HG02852 (cell line): Measurements from ENCODE around the gene SGK1.
"Not testable (repeated sequence)": the region's sequence is repeated elsewhere in the genome, so short reads cannot be mapped to it uniquely, and the experiment has no call there.

Source experiments
- ATAC-seq: cut with Tn5 transposase; IDR thresholded peaks from one replicate; pipeline ENCODE4 v1.9.1; 2021; ENCODE audit warnings: mild to moderate bottlenecking, moderate library complexity; ENCODE audit not compliant: unreplicated experiment

SGK1 gene

DNA sequence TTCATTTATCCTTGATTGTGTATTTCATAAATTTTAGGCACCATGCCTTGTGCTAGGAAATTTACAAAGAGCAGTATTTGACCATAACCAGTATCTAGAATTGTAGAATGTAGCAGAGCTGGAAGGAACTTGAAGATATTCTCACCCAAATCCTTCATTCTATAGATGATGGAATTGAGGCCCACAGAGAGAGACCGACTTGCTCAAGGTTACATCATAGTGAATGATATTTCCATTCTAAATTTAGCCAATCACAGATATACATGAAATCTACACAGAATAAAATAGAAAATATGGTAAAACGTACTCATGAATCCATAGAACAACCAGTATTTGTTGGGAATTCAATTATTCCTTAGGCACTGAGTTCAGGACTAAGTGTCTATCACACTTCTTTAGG, 10.9 kb upstream of the SGK1 start:
- ATAC-seq, result no peak

GRCh38 chr6:134328138-134328537, 10.2 kb upstream of the SGK1 start:
- no peak for ATAC-seq

DNA sequence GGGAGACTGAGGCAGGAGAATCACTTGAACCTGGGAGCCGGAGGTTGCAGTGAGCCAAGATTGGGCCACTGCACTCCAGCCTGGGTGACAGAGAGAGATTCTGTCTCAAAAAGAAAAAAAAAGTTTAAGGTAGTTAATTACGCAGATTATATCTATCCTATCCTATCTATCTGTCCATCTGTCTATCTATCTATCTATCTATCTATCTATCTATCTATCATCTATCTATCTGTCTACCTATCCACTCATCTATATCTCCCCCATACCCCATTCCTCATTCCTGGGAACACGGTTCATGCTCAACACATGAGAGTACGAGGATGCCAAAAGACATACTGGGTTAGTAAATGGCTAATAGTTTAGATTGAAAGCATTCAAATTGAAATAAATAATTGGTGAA, 8.3 kb upstream of the SGK1 start:
- not testable (repeated sequence) for ATAC-seq

GRCh38 chr6:134324766-134325165, 6.9 kb upstream of the SGK1 start:
- no peak for ATAC-seq

- no peak for ATAC-seq
Measured at GRCh38 chr6:134324141-134324540, 6.2 kb upstream of the SGK1 start.

GRCh38 chr6:134323698-134324097, 5.8 kb upstream of the SGK1 start:
- no peak for ATAC-seq

DNA sequence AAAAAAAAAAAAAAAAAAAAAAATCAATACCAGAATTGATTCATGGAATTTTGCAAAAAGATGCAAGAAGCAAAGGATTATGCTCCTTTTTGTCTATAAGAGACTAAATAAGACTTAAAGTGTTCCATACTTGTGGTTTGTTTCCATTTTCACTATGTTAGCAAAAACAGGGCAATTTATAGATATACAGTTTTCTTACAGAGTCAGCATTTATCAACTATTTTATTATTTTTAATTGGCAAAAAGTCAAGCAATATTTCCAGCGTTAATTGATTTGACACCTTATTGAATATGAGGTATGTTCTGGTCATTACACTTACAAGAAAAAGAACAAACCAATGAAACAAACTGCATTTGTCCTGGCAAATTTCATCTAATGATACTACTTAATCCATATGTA, 5.4 kb upstream of the SGK1 start:
- no peak for ATAC-seq

DNA sequence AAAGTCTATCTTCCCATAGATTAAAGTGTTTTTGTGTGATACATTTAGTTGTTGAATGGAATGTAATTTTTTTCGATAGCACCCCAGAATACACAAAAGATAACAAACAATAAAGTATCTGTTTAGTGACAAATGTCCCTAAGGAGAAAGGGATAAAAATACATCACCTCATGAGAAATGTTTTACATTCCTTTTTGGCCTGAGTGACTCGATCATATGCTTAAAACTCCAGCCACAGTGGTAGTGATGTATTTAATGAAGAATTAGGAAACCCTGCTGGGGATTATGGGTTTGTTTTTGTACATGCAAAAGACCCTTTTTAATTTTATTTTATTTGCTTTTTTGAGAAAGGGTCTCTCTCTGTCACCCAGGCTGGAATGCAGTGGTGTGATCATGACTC, 4.3 kb upstream of the SGK1 start:
- ATAC-seq, result no peak

DNA sequence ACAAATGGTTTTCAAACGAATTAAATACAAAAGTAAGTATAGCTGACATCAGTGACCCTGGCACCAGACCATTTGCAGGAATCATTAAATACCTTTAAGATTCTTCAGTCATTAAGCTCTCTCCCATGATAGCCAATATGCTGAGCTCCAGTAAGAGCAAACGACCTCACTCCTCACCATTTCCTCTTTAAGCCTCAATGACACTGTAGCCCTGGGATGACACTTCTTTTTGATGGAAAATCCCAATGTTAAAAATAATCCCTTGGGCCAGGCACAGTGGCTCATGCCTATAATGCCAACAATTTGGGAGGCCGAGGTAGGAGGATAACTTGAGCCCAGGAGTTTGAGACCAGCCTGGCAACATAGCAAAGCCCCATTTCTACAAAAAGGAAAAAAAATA, 3.3 kb upstream of the SGK1 start:
- no peak for ATAC-seq

DNA sequence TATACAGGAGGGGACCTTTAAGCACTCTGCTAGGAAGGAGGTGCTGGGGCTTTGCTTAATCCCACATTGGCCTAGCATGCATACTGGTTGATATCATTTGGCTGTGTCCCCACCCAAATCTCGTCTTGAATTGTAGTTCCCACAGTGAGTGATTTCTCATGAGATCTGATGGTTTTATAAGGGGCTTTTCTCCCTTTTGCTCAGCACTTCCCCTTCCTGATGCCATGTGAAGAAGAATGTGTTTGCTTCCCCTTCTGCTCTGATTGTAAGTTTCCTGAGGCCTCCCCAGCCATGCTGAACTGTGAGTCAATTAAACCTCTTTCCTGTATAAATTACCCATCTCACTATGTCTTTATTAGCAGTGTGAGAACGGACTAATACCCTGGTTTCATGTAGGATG, 1.8 kb upstream of the SGK1 start:
- ATAC-seq, result not testable (repeated sequence)

DNA sequence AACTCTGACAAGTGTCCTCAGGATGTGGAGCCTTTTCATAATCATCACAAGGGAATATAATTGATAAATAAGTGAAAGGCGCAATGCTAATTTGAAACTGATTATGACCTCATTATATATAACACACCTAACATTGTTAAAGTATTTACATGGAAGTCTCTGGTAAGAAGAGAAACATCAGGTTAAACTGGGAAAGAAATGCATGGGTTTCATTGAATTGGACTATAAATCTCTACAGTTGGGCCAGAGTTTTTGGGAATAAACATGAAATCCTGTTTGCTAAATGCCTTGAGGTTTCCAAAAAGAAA, 1.0 kb upstream of the SGK1 start:
- no peak for ATAC-seq

GRCh38 chr6:134318236-134318973, 493 bp upstream of the SGK1 start:
- ATAC-seq, result no peak

DNA sequence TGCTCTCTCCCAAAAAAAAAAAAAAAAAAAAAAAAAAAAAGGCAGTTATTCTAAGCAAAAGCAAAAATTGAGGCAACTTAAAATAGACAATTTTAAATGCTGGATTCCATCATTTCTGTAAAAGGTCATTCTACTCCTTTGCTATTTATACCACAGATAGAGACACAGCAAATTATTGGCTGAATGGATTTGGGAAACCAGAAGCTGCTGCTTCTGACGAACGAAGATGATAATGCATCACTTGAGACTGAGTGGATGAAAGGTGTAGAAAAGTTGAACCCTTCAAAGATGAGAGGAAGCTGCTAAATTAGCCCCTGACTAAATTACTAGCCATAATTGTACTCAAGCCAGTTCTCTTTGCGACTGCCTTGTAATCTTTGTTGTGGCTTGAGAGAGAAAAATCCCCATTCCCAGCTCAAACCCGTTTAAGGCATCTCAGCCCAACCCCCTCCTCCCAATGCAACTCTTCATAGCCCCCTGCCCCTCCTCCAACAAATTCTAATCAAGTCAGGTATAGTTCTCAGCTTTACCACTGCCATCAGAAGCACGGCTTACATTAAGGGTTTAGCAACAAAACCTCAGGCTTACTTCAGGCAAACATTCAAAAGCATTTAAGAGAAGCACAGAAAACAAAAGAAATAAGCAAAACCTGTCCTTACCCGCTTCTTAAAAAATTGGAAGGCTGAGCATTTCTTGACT, 1.0 kb downstream of the SGK1 start:
- ATAC-seq, result no peak

DNA sequence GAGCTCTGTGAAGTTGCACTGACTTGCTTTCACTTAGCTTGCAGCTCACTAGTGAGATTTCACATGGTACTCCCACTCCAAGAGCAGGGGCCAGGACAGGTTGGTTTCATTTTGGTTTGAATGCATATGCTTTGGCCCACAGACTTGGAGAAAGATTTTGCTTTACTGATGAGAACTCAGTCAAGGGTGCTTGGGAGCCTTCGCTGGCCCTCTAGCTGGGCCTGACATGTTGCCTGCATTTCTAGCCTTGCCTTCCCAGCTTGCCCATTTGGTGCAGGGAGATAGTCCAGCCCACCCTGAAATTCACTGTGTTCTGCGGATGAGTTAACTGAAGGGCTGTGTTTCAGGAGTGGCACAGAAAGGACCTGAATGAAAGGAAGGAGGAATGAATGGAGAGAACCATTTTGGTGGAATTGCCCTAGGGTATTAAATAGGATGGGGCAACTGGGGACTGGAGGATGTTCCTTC, 1.9 kb downstream of the SGK1 start:
- ATAC-seq, result no peak

- no peak for ATAC-seq
Measured at GRCh38 chr6:134315189-134315588, 2.7 kb downstream of the SGK1 start.

DNA sequence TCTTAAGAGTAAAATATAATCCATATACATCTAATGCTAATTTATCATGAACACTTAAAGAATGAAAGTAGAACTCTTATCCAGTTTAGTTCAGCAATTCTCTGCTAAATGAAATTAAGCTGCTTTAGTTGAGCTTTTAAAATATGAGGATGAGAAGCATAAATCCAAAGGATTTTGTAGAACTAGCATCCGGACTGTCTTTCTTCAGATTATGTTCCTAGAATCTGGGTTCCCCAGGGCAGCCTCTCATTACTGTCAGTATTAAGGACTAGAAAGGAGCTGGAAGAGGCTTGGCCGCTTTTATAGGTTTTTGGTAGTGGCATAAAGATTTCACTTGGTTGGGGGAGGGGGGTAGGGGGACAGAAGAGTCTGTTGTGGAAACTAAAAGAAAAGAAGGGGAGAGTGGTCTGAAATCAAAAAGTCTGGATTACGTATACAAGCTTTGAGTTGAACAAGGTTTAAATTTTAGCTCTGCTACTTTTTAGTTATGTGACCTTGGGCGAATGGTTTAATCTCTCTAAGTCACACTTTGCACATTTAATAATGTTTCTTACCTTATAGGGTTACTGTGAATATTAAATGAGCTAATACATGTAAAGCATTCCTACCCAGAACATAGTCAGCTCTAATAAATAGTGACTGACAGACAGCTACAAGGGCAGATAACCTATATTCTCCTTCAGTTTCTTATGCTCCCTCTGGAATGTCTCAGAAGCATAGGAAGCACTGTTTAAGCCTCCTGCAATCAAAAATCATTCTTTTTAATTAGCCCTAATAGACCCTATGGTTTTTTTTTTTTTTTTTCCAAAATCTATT, 3.7 kb downstream of the SGK1 start:
- ATAC-seq, result no peak

GRCh38 chr6:134312038-134312660, 5.8 kb downstream of the SGK1 start:
- no peak for ATAC-seq

DNA sequence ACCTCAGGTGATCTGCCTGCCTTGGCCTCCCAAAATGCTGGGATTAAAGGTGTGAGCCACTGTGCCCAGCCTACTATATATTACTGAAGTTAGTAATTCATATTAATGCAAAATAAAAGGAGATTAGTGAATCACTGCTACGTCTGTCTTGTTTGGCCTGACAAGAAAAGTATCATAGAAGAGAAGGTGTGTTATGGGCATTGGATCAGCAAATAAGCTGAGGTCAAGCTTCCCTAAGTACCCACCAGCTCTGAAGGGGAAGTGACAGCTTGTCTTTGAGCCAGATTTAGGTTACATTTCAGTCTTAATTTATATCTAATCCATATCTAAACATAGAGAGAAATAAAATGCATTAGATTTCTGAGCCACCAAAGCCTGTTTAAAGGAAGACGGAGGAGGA, 7.1 kb downstream of the SGK1 start:
- no peak for ATAC-seq

- no peak for ATAC-seq
Measured at GRCh38 chr6:134309983-134310605, 7.8 kb downstream of the SGK1 start.

DNA sequence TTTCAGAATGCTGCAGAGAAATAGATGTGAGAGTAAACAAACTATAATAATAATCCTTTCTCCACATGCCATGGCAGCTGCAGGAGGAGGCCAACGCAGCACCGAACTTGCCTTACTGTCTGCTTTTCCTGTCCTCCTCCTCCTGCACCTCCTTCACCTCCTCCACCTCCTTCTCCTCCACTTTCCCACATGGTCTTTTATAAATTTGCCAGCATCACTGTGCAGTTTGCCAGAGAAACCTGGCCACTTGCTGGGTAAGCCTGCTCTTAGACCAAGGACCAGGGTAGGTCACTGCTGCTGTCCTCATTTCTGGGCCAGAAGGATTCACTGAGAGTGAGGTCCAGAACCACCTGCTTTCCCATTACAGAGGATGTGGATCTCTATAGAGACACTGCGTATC, 8.7 kb downstream of the SGK1 start:
- ATAC-seq, result no peak

DNA sequence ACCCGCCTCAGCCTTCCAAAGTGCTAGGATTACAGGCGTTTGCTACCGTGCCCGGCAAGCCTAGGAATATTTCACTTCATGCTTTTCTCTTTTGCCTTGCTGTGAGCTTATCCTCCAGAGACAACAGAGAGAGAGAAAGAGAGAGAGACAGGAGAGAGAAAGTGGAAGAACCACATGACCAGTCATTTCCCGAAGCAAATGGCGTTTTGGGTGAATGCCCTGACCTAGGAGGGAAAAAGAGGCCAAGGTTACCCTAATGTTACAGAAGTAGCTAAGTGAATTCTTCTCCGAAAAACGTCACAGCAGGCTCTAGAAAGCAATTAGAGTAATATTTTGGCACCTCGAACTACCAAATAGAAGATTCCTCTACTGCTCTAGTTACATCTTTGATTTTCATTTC, 9.1 kb downstream of the SGK1 start:
- no peak for ATAC-seq
